ENCODE results near the gene TMEM242.

Gene TMEM242

DNA sequence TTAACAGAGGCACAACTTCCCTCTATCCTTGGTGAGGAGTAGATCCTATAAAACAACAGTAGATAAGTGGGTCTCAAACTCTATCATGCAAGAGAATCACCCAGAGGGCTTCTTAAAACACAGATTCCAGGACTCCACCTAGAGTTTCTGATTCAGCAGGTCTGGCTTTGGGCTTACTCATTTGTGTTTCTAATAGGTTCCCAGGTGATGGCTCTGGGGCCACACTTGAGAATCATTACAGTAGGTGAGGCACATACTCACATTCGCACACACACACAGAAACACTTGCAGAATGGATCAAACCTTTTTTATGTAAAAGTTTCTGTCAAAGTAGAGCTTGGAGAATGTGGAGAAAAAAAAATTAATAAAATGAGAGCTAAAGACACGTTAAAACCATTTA is 52.4 kb downstream of the TMEM242 start:
- no peak for DNase-seq (ENCODE audit: low read depth in 2 of 2)

DNA sequence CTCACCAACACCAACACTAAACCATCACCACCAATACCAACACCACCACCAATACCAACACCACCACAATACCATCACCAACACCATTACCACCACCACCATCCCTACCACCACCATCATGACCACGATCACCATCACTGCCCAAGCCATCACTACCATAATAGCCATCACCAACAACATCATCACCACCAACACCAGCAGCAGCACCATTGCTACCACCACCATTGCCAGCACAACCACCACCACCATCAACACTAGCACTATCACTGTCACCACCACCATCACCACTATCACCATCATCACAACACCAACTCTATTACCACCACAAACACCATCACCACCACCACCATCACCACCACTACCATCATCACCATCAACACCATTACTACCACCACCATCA is 53.0 kb downstream of the TMEM242 start:
- DNase-seq (ENCODE audit: low read depth in 2 of 2) = no peak

DNA sequence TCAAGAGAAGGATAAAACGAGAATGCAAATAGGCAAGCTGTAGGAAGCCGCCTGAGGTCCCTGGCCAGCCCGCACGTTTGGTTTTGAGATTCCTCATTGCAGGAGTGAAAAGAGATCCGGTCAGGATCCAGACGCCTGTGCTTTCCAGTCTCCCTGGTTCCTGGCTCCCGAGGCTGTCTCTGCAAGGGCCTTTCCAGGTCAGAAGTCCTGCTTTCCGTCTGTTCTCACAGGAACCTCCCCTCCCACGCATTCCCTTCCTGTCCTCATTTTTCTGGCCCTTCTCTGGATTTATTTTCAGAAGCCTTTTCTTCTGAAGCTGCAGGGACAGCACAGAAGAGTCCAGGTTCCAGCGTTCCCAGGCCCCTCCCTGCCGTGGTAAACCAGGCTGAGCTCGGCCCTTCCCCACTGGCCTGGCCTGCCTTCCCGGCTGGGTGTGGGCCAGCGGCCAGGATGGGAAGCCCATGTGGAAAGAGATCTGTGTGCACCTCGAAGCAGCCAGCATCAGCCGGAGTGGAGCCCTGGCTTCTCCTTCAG is 54.0 kb downstream of the TMEM242 start:
- no peak for DNase-seq (ENCODE audit: low read depth in 2 of 2)

DNA sequence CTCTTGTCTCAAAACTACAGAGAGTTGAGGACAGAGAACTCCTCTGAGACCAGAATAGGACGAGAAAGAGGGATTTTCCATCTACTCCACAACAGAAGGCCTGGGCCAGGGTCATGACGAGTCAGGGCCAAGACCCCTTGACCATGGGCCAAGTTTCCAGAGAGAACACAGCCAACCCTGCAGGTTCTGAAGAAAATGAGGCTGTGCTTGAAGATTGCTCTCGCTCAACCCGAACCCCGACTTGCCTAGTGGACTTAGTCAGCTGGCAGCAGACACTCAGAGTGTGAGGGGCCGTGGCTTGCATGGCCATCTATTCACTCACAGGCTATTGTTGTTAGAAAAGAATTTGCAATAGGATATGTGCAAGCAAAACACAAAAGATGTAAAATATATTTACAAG is 54.5 kb downstream of the TMEM242 start:
- no peak for DNase-seq (ENCODE audit: low read depth in 2 of 2)

DNA sequence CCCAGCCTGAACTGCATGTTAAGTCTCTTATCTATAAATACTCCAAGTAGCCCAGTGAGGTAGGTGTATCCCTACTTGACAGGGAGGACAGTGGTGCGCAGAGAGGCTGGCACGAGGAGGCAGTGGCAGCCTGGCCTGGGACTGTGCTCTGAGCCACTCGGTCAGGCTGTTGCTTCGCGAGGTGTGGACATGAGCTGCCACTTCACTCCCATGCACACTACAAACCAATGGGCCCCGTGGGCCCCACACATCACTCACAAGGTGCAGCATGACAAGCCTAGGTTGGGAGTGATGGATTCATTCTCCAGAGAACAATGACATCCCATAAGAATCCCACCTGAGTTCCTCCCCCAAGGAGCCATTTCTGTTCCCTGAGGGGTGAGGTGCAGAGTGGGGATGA is 54.9 kb downstream of the TMEM242 start:
- no peak for DNase-seq (ENCODE audit: low read depth in 2 of 2)

DNA sequence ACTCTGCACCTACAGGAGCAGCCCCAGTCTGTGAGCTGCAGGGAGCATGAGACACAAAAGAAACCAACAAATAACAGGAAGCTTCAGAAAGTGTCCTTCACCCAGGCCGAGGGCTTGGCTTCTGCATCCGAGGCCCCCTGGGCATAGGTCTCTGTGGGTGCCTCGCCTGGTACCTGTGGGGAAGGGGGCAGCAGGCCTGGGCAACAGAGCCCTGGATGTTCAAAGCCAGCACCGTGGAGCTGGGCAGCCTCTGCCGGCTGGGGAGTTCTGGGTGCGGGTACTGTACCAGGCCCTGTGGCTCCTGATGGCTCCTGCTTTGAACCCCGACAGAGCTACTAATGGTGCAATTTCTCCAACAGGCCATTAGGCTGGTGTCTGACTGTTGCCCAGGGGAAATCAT is 55.7 kb downstream of the TMEM242 start:
- DNase-seq (ENCODE audit: low read depth in 2 of 2) = no peak

DNA sequence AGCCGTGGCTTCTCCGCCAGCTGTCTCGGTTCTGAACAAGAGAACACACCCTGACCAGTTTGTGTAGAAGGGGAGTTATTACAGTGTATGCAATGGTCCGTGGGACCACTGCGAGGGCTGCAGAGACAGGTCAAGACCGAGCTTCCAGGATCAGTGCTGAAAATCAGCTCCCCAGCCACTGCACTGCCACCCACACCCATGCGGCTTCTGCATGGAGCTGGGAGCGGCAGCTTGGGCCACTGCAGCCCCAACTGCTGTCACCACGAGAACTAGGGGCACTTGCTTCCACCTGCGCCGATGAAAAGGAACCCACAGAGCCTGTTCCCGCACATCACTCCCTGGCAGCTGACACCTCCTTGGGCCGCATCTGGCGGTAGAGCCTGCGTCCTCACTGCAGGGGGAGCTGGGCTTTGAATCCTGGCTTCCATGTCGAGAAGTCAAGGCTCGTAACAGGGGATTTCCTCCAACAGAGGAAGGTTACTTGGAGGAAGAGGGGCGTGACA is 56.2 kb downstream of the TMEM242 start:
- no peak for DNase-seq (ENCODE audit: low read depth in 2 of 2)

DNA sequence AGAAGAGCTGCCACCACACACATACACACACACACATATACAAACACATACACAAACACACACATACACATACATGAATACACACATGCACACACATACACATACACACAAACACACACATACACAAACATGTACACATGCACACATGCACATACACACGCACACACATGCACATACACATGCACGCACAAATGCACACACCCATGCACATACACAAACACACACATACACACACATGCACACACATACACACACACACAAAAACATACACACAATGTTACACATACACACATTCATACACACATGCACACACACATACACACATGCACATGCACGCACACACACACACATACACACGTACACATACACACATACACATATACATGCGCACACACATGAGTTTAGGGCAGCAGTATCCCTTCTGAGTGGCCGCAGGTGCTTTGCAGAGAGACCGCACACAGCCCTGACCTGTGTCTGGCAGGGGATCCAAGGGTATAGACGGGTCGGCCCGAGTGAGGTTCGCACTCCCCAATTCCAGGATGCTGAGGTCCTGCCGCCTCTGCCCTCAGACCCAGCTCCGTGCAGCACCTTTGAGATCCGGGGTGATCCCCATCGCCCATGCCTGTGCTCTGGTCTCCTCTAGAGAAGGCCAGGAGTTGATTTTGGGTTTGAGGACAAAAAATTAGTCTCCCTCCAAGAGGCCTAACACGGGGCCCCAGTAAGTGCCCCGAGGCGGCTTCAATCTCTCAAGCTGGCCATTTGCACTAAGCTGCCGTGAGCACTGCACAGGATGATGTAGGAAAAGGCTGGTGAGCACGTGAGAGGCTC is 56.8 kb downstream of the TMEM242 start:
- DNase-seq (ENCODE audit: low read depth in 2 of 2) = no peak

DNA sequence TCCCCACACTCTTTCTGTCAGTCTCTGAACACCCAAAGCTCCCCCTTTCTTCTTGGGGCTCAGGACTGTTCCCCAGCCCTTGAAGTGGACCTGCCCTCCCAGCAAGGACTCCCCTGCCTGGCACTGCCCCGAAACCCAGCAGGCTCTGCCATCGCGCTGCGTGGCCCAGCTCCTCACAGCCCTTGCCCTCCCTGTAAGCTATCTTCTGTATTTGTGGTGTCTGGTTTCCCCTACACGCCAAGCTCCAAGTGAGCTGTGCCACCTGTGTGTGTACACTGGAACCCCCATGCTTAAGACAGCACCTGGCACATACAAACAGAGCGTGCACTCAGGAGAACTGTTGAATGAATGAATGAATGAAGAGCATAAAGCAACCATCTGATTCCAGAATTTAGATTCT is 57.7 kb downstream of the TMEM242 start:
- DNase-seq (ENCODE audit: low read depth in 2 of 2) = no peak

DNA sequence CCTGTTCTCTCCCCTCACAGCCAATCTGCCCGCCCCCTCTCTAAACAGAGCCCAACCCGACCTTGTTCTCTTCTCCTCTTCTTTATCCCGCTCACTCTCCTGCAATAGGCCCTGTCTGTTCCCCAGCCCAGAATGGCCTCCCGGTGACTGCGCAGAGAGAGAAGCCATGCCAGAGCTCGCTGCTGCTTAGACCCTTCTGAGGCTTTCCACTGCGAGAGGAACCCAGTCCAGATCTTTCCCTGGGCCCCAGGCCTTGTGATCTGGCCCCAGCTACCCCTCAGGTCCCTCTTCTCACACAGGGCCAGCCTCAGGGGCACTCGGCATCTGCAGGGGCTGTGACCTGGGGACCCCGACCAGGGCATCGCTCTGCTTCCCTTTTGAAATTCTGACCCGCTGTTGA is 58.1 kb downstream of the TMEM242 start:
- no peak for DNase-seq (ENCODE audit: low read depth in 2 of 2)

DNA sequence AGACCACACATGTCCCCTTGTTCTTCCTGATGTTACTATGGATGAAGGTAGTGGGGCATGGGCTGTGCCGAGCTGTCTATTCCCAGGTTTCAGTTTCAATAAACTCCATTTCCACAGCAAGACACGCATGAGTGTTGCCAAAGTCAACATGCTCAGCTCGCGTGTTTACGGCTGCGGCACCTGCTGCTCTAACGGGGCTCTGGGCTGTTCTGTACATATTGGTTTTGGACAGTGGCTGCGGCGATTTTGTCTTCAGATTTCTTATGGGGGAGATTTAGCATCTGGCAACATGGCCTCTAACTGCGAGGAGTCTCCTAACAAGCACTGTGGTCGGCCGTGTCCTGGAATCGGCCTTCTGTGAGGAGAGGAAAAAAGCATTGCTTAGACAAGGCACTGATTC is 58.6 kb downstream of the TMEM242 start:
- DNase-seq (ENCODE audit: low read depth in 2 of 2) = no peak

DNA sequence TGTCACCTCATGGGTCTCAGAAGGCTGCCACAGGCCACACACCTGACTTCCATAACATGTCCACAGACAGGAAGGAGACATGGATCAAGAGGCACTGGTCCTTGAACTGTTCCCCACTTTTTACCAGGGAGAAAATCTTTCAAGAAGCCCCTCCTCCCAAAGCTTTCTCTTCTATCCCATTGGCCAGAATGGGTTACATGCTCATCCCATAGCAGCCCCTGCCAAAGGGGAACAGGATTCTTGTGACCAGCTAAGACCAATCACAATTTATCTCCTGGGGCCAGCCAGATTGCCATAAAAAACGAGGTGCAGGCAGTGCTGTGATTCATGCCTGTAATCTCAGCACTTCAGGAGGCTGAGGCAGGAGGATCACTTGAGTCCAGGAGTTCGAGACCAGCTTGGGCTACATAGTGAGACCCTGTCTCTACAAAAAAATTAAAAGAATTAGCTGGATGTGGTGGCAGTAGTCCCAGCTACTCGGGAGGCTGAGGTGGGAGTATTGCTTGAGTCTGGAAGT is 59.4 kb downstream of the TMEM242 start:
- DNase-seq (ENCODE audit: low read depth in 2 of 2) = no peak

DNA sequence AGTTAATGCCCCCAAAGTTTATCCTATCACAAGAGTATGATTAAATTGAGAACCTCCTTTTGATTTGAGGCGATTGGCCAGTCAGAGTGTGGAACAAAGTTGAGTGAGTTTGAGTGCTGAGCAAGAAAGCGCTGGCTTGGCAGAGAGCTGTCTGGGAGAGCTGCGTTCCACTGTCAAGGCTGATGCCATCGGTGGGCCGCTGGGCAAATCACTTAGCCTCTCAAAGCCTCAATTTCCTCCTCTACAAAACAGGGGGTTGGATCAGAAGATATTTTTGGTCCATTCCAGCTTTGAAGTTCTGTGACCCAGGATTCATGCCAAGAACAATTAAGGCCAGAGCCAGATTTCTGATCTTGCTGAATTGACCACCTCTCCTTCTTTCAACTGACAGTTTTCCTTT is 60.2 kb downstream of the TMEM242 start:
- DNase-seq (ENCODE audit: low read depth in 2 of 2) = no peak

DNA sequence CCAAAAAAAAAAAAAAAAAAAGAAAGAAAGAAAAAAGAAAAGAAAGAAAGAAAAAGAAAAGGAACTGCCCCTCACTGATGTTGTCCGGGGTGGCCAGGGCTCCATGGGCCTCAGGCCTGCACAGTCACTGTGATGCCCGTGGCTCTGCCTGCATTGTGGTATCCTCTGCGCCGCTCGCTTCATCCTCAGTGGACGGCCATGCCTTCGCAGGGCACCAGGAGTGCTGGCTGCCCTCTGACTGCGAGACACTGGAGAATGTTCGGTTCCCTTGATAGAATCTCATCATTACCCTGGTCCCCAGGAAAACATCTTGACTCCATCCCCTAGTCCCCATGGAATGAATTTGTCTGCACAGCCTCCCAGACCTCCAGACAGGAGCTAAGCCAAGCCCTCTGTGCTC is 61.7 kb downstream of the TMEM242 start:
- DNase-seq (ENCODE audit: low read depth in 2 of 2) = no peak

DNA sequence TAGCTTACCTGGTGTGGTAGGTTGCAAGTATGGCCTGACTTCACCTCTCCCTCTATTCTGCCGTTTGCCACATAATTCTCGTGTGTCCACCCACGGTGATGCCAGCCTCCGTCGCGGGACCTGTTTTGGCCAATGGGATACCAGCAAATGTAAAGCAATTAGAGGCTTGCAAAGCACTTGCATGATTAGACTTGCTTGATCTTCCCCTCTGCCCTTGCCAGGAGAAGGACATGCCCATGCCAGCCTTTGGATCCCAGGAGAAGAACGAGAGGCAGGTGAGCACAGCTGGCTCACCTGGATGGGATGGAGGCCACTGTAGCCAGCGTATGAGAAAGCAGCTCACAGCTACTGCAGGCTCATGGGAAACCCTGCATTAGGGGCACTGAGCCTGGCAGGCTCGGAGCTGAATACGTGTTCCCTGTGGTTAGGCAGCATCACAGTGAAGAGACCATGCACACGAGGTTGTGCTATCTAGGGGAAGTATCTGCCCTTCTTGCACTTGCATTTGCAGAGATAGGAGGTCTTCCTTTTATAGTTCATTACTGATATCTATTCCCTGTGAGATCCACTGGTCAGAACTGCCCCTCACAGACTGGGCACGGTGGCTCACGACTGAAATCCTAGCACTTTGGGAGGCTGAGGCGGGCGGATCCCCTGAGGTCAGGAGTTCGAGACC is 62.4 kb downstream of the TMEM242 start:
- no peak for DNase-seq (ENCODE audit: low read depth in 2 of 2)

DNA sequence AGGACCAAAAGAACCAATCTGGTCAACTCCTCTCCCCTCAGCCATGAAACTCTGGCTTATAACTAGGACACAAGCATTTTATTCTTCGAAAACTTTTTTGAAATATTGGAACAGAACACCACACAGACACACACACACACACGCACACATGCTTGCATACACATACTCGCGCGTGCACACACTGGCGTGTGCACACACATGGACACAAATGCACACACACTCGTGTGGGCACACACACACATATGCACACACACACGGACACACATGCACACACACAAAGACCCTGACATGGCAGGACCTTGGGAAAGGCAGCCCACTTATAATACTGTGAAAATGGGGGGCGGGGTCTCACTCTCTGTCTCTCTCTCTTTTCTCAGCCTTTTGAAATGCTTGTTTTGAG is 63.9 kb downstream of the TMEM242 start:
- no peak for DNase-seq (ENCODE audit: low read depth in 2 of 2)

DNA sequence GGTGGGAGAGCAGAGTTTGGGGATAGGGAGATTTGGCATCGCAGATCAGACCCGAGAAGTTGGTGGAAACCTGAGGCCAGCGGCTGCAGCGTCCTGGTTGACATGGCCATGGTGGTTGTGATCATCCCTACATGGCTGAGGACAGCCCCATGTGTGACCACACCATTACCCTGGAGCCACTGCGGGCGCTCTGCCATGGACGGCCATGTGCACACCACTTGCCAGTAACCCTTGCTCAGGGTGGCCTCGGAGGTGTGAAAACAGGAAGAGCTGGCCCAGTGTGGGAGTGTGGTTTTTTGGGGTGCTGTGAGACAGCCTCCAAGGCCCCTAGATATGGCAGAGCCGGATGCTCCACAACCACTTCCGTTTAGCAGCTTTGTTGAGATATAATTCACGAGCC is 64.4 kb downstream of the TMEM242 start:
- peak in 1 of 2 donors; percentile 7 for DNase-seq (ENCODE audit: low read depth in 2 of 2)

DNA sequence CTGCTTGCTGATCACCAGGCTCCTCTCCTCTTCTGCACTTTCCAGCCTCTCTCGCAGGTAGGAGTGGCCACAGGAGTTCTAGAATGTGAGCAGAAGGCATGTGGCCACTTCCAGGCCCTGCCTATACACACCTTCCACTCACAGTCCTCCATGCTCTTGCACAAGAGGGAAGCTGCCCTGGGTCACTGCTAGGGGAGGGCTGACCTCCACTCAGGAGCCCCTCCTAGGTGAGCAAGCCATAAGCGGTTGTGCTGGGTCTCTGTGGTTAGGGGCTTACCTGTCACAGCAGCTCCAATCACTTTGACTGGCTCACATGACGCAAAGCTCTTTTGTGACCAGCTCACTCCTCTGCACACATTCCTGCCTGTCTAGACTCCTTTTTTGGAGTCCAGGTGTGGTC is 68.2 kb downstream of the TMEM242 start:
- no peak for DNase-seq (ENCODE audit: low read depth in 2 of 2)

DNA sequence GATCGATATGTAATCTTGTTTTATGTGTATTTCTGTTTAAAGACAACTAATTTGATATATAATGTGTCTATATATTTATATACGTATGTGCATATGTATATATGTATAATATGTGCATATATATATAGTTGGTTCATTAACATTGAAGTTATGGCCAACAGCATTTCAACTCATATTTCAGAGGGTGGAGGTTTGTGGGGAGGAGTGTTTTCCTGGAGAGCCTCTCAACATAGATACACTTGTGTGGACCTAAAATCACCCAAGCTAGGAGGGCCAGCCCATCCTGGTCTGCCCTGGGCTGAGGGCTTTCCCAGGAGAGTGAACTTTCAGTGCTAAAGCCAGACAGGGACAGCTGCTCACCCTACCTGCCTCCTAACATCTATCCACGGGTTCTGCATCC is 68.8 kb downstream of the TMEM242 start:
- no peak for DNase-seq (ENCODE audit: low read depth in 2 of 2)

DNA sequence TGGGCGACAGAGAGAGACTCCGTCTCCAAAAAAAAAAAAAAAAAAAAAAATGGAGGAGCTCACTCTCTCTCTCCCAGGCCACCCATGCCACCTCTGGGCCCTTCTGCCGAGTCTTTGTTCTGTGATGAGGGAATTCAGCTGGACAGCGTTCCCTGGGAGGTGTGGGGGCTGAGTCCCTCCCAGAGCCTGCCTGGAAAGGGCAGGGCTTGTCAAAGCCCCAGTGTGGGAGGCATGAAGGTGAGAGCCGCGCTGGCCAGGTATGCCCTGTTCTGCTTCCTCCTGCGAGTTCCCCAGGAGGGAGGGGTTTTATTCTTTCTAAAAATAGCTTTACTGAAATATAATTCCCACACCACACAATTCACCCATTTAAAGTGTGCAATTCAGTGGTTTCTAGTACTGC is 69.6 kb downstream of the TMEM242 start:
- no peak for DNase-seq (ENCODE audit: low read depth in 2 of 2)

DNA sequence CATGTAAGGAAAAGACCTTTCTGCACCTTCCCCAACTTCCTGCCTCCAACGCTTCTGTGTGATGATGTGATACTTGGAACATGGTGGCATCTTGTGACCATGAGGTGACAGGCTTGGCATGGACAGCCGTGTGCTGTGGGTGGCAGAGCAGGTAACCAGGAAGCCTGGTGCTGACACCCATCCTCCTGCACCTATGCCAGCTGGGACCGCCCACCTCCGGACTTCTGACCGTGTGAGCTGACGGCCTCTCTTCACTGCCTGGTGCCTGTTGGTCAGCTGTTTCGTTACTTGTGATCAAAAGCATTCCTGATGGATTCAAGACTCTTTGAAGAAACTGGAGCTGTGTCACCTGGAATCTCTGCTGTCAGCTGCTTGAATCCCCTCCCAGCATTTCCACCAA is 70.3 kb downstream of the TMEM242 start:
- DNase-seq (ENCODE audit: low read depth in 2 of 2) = no peak

DNA sequence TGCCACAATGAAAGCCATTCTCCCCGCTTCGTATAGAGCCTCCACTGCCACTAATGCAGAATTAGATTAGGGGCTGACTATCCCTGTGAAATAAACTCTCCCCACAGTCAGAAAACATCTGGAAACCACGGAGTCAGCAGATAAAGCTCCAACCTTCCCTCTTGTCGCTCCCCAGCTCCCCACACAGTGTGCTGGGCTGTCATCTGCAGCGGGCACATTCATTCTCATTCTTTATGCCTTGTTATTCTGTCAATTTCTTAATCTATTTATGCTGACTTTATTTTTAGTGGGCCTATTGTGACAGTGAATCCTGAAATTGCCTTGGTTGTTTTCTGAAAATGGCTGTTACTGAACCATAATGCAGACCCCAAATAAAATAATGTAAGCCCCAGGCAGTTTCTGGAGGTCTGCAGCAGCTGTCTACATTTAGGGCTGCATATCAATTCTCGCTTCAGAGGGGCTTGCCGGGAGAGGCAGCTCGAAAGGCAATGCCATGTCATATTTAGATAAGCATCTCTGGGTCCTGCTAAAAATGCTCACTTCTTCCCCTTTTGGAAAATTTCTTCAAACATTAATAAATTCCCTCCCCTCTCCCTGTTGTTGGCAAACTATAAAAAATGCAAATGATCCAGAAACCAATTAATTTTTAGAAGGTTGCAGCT is 71.6 kb downstream of the TMEM242 start:
- DNase-seq (ENCODE audit: low read depth in 2 of 2) = no peak
